ENCODE measurements around the gene DCUN1D3. TPM values are rescaled to one million over a fixed set of nuclear protein-coding genes. Genes with fewer than 3 reads are reported as not detected.

DCUN1D3 gene
- total RNA-seq, 1 experiment from 2014 or later, result 16.4 TPM

- POLR2A ChIA-PET, result interaction anchor here (0.9 to 1.6 kb wide), 4 partner anchors 16 to 450 kb away, joined by 3 to 4 read pairs (median 4); no protein-coding TSS in a partner anchor
These were observed 49.2 kb downstream of the DCUN1D3 start for GRCh38 chr16:20850981-20851380.

GRCh38 chr16:20849589-20850390, 50.4 kb downstream of the DCUN1D3 start:
- peak; percentile 40 for DNase-seq (ENCODE audit: low read depth, low spot score)
- Histone ChIP-seq H3K9me2 (ENCODE audit: insufficient read depth) (no peaks in the 10 kb centered on the region), H3K27me3 (ENCODE audit: insufficient read depth, low read length) (no peaks in the 10 kb centered on the region), H2AFZ (ENCODE audit: low read depth, low read length, poor library complexity, severe bottlenecking) (no peak overlapping the region), H4K20me1 (ENCODE audit: insufficient read depth) (no peaks in the 10 kb centered on the region), H3K9me3 (ENCODE audit: control insufficient read depth in 1 of 2, insufficient read depth in 1 of 2, low read depth in 1 of 2, low read length in 2 of 2) (no peaks in the 10 kb centered on the region), H3K27ac (ENCODE audit: low read depth, low read length) (no peak overlapping the region), H3K9ac (ENCODE audit: low read length) (no peak overlapping the region), H3K4me1 (ENCODE audit: control insufficient read depth in 1 of 2, insufficient read depth in 2 of 2, low read length in 2 of 2) (peaks cover 19 to 22% of the 10 kb centered on the region in 2 experiments), H3K36me3 (ENCODE audit: control insufficient read depth in 1 of 2, insufficient read depth in 2 of 2, low read length in 2 of 2) (no peaks in the 10 kb centered on the region; a peak in 1 of 4 replicates), H3K79me2 (ENCODE audit: insufficient read depth, low read length) (no peaks in the 10 kb centered on the region), H3K4me3 (replicated peaks in 1 of 2; ENCODE audit: low read depth in 1 of 2, low read length in 2 of 2) (no peak overlapping the region), H3K4me2 (ENCODE audit: low read length) (no peak overlapping the region)
- CTCF ChIA-PET, result interaction anchor here (0.6 to 3.2 kb wide), 17 partner anchors 16 to 1471 kb away, joined by 3 to 41 read pairs (median 5); partner anchors contain the start of genes ERI2 and REXO5
- RAD21 ChIA-PET (ENCODE audit: low non-redundant PET in 1 of 2, low total read pairs in 2 of 2, uncharacterized antibody in 2 of 2, unreplicated experiment in 2 of 2), result interaction anchor here (0.6 to 1.7 kb wide), 4 partner anchors 89 to 339 kb away, joined by 3 to 11 read pairs (median 7); no protein-coding TSS in a partner anchor
- ATAC-seq, result peak; percentile 68
- TF ChIP-seq CBX3 (IDR thresholded peaks at IDR 0.05; ENCODE audit: low read depth) (0 out of 2 replicates have a peak, but pooled peaks have one; percentile 20), EZH2 (IDR thresholded peaks at IDR 0.05) (no peak), RAD21 (IDR thresholded peaks at IDR 0.05; ENCODE audit: low read depth) (peak; percentile 98), POLR2A (IDR thresholded peaks at IDR 0.05; ENCODE audit: borderline replicate concordance, extremely low read depth, insufficient read depth, insufficient read length) (no peak), CEBPB (IDR thresholded peaks at IDR 0.05; ENCODE audit: low read depth) (0 out of 2 replicates have a peak, but pooled peaks have one; percentile 34), SIN3A (IDR thresholded peaks at IDR 0.05; ENCODE audit: low read depth) (no peak), EZH2phosphoT487 (IDR thresholded peaks at IDR 0.05; ENCODE audit: borderline replicate concordance) (no peak), SRF (IDR thresholded peaks at IDR 0.05; ENCODE audit: low read depth) (peak; percentile 27; the same call in 1 of the 2 replicates), CTCF (IDR thresholded peaks at IDR 0.05 in 2 of 3, conservative IDR thresholded peaks at IDR 0.05 in 1 of 3; ENCODE audit: borderline replicate concordance in 1 of 3, insufficient read depth in 1 of 3, low read depth in 2 of 3, low read length in 2 of 3) (peak; percentile 89 to 99 (median 97); a peak in 5 of 6 replicates)
- POLR2A ChIA-PET, result interaction anchor here (0.7 to 1.6 kb wide), 4 partner anchors 17 to 451 kb away, joined by 3 to 4 read pairs (median 4); no protein-coding TSS in a partner anchor
- no TSS peak for BruUV-seq (replicated peaks)
- intact Hi-C loops (cut with micrococcal nuclease), result loop anchor here (1.0 to 5.0 kb wide), 7 partner anchors 53 to 1828 kb away; partner anchors contain the start of genes DCUN1D3, LDAF1 and LYRM1

More at GRCh38 chr16:20850981-20851380, 49.2 kb downstream of the DCUN1D3 start:
- RAD21 ChIA-PET (ENCODE audit: low non-redundant PET in 1 of 2, low total read pairs in 2 of 2, uncharacterized antibody in 2 of 2, unreplicated experiment in 2 of 2), result interaction anchor here (0.8 to 1.7 kb wide), 5 partner anchors 63 to 338 kb away, joined by 3 to 11 read pairs (median 5); no protein-coding TSS in a partner anchor
- Histone ChIP-seq H3K4me2 (ENCODE audit: low read length) (no peak overlapping the region; the same call in 1 of the 2 replicates), H3K9me3 (ENCODE audit: control insufficient read depth in 1 of 2, insufficient read depth in 1 of 2, low read depth in 1 of 2, low read length in 2 of 2) (no peaks in the 10 kb centered on the region), H3K36me3 (ENCODE audit: control insufficient read depth in 1 of 2, insufficient read depth in 2 of 2, low read length in 2 of 2) (0 out of 4 replicates have a peak, but pooled peaks cover 0 to 5% of the 10 kb centered on the region in 2 experiments), H3K79me2 (ENCODE audit: insufficient read depth, low read length) (no peaks in the 10 kb centered on the region), H3K9me2 (ENCODE audit: insufficient read depth) (no peaks in the 10 kb centered on the region), H3K27me3 (ENCODE audit: insufficient read depth, low read length) (no peaks in the 10 kb centered on the region), H3K27ac (ENCODE audit: low read depth, low read length) (peak overlapping the region; percentile 44; the same call in 1 of the 2 replicates), H3K4me3 (replicated peaks in 1 of 2; ENCODE audit: low read depth in 1 of 2, low read length in 2 of 2) (no peak overlapping the region), H3K9ac (ENCODE audit: low read length) (no peak overlapping the region), H3K4me1 (ENCODE audit: control insufficient read depth in 1 of 2, insufficient read depth in 2 of 2, low read length in 2 of 2) (peaks cover 19 to 22% of the 10 kb centered on the region in 2 experiments), H2AFZ (ENCODE audit: low read depth, low read length, poor library complexity, severe bottlenecking) (no peak overlapping the region), H4K20me1 (ENCODE audit: insufficient read depth) (no peaks in the 10 kb centered on the region)
- TF ChIP-seq SRF (IDR thresholded peaks at IDR 0.05; ENCODE audit: low read depth) (no peak), POLR2AphosphoS5 (IDR thresholded peaks at IDR 0.05; ENCODE audit: low read depth, low read length) (peak; percentile 27; the same call in 1 of the 2 replicates), TCF7L2 (IDR thresholded peaks at IDR 0.05; ENCODE audit: borderline replicate concordance, extremely low read depth, insufficient read depth, insufficient read length) (no peak)
- CTCF ChIA-PET, result interaction anchor here (0.7 to 3.2 kb wide), 17 partner anchors 14 to 450 kb away, joined by 3 to 41 read pairs (median 5); partner anchors contain the start of genes ERI2 and REXO5
- intact Hi-C loops (cut with micrococcal nuclease), result loop anchor here (1.0 to 5.0 kb wide), 7 partner anchors 51 to 1826 kb away; partner anchors contain the start of genes DCUN1D3, LDAF1 and LYRM1
- BruUV-seq (replicated peaks), result no TSS peak
- no peak for DNase-seq (ENCODE audit: low read depth, low spot score)
- 0 out of 2 replicates have a peak, but pooled peaks have one; percentile 4 for ATAC-seq
